ENCODE data around the gene ANXA6.
"Not testable (repeated sequence)": the region's sequence is repeated elsewhere in the genome, so short reads cannot be mapped to it uniquely, and the experiment has no call there.

The ANXA6 gene

DNA sequence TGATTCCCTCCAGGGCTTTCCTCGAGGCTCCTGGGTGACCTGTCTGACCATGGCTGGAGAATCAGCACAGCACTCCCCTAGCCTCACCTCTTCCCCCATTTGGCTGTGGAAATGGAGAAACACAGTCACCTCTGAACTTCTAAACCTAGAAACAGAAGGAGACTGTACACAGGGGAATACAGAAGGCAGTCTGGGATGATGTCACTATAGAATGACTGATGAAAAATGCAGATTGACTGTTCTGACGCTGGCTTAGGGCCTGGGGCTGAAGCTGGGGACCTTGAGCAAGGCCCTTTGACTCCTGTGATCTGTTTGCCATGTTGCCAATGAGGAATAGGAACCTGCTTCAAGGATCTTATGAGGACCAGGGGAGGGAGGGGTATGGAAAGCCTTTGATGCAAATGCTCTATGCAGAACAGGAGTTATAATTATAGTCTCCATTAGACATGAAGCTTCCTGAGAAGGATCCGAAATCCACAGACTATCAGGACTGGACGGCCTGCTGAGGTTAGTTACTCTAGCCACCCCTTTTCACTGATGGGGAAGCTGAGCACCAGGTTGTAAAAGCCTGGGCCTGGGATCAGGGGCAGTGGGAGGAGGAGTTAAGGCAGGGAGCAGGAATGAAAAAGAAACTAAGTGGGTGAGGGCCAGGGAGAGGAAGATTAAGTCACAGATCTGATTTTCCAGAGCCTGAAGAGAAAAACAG, 24.4 kb upstream of the ANXA6 start:
- H3K4me3 ChIP-seq (ENCODE audit: low read length), result no peak overlapping the region
- DNase-seq (ENCODE audit: low read depth), result no peak
- TF ChIP-seq, protein P1, sequence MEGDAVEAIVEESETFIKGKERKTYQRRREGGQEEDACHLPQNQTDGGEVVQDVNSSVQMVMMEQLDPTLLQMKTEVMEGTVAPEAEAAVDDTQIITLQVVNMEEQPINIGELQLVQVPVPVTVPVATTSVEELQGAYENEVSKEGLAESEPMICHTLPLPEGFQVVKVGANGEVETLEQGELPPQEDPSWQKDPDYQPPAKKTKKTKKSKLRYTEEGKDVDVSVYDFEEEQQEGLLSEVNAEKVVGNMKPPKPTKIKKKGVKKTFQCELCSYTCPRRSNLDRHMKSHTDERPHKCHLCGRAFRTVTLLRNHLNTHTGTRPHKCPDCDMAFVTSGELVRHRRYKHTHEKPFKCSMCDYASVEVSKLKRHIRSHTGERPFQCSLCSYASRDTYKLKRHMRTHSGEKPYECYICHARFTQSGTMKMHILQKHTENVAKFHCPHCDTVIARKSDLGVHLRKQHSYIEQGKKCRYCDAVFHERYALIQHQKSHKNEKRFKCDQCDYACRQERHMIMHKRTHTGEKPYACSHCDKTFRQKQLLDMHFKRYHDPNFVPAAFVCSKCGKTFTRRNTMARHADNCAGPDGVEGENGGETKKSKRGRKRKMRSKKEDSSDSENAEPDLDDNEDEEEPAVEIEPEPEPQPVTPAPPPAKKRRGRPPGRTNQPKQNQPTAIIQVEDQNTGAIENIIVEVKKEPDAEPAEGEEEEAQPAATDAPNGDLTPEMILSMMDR (conservative IDR thresholded peaks at IDR 0.05; ENCODE audit: low read depth, low read length), result no peak

DNA sequence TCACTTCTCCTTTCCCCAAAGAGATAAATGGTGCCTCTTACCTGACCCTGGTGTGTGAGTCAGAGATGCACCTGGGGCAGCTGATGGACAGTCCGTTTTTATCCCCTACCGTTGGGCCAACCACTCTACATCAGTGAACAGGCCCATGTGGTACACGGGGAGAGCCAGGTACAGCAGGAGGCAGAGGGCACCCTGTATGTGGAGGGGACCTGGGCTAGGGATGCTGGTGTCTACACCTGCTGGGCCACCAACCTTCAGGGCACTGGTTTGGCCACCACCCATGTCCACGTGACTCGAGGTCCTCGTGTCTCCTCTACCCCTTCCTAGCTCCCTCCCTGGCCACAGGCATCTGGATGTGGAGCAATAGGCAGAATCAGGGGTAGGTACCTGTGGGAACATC, 22.7 kb upstream of the ANXA6 start:
- no peak for DNase-seq (ENCODE audit: low read depth)
- no peak overlapping the region for H3K4me3 ChIP-seq (ENCODE audit: low read length)
- TF ChIP-seq, protein P1 (conservative IDR thresholded peaks at IDR 0.05; ENCODE audit: low read depth, low read length), result no peak

DNA sequence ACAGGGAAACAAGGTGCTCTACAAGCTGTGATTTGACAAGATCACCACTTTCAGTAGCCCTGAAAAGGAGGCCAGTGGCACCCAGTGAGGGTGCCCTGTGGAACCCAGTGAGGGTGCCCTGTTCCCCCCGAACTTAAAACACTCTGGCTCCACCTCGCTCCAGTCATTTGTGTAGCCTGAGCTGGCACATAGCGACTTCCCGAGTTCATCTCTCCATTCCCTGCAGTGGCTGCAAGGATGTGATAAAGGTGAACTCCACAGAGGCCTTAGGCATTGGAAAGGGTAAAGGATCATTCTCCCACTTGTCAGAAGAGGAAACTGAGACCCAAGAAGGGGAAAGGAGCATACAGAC, 21.9 kb upstream of the ANXA6 start:
- H3K4me3 ChIP-seq (ENCODE audit: low read length), result no peak overlapping the region
- no peak for DNase-seq (ENCODE audit: low read depth)
- TF ChIP-seq, protein P1 (conservative IDR thresholded peaks at IDR 0.05; ENCODE audit: low read depth, low read length), result no peak

DNA sequence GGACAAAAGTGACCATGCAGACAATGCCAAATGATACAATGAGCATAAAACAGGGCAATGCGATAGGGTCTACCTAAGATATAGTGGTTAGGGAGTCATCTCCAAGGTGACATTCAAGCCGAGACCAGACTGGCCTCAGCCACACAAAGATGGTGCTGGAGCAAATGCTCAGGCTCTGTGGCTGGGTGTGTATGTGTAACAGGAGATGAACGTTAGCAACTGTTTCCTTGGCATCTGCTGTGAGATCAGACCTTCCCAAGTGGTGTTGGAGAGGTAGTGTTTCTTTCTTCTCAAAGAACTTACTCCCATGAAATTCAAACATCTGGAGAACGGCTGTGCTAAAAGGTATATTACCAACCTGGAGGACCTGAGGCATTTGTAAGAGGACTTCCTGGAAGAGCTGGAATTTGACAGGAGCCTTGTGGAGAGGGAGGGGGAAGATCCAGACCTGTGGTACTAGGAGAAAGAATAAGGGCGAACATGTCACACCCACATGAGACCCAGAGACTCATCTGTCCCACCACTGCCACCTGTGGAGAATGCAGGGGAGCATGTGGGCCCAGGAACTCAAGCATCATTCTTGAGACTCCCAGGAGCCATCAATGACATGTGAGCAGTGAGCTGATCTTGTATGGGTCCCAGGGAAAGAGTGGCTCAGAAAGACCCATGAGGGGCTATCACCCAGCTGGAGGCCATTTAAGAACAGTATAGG, 21.4 kb upstream of the ANXA6 start:
- TF ChIP-seq, protein P1 (conservative IDR thresholded peaks at IDR 0.05; ENCODE audit: low read depth, low read length), result no peak
- DNase-seq (ENCODE audit: low read depth), result no peak
- no peak overlapping the region for H3K4me3 ChIP-seq (ENCODE audit: low read length)

DNA sequence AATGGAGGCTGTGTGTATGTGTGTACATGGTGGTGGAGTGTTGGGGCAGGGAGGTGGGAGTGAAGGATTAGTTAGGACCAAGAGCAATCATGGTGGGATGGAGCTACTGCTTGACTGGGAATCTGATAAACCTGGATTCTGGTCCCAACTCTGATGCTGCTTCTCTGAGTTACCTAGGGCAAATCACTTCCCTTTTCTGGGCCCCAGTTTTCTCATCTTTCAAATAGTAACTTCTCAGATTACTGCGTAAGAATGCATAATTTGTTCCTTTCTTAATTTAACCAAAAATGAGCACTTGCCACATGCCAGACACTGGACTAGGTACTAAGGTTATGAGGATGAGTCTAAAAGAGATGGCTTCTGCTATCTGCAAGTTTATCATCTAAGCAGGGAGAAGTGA, 20.8 kb upstream of the ANXA6 start:
- TF ChIP-seq, protein P1 (conservative IDR thresholded peaks at IDR 0.05; ENCODE audit: low read depth, low read length), result no peak
- no peak for DNase-seq (ENCODE audit: low read depth)
- H3K4me3 ChIP-seq (ENCODE audit: low read length), result no peak overlapping the region

DNA sequence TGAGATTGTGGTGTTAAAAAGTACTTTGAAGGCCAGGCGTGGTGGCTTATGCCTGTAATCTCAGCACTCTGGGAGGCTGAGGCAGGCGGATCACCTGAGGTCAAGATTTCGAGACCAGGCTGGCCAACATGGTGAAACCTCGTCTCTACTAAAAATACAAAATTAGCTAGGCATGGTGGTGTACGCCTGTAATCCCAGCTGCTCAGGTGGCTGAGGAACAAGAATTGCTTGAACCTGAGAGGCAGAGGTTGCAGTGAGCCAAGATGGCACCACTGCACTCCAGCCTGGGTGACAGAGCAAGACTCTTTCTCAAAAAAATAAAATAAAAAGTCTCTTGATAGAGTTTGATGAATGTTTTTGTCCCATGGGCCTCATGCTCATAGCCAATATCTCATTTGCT, 18.7 kb upstream of the ANXA6 start:
- DNase-seq (ENCODE audit: low read depth); H3K4me3 ChIP-seq (ENCODE audit: low read length): not testable (repeated sequence)

DNA sequence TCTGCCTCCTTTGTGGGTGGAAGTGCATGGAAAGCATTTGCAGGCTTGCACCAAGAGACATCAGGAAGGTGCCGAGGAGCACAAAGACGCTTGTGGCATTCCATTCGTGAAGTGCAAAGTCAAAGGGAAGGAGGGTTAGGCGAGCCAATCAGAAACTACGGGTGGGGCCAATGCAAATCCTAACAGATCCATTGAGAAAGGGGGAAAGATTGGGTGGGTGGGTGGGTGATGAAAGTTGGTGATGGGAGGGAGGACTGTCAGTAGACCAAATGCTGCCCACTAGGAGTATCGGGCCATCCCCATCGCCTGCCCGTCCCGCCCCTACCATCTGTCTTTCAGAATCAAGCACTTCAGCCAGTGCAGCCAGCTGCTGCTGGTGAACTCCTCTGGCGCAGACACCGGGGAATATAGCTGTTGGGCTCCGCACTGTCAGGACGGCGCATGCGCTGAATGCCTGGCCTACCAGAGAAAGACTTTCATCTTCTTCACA, 17.1 kb upstream of the ANXA6 start:
- TF ChIP-seq, protein P1 (conservative IDR thresholded peaks at IDR 0.05; ENCODE audit: low read depth, low read length), result no peak
- no peak for DNase-seq (ENCODE audit: low read depth)
- no peak overlapping the region for H3K4me3 ChIP-seq (ENCODE audit: low read length)

All from retinal pigment epithelial cell (primary cell).